ENCODE data around the gene STARD9.

DNA sequence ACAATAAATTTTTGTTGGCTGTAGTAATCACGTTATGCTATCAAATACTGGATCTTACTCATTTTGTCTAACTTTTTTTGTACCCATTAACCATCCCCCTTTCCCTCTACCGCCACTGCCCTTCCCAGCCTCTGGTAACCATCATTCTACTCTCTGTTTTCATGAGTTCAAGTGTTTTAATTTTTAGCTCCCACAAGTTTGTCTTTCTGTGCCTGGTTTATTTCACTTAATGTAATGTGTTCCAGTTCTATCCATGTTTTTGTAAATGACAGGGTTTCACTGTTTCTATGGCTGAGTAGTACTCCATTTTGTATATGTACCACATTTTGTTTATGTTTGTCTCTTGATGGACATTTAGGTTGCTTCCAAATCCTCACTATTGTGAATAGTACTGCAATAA lies 52.1 kb downstream of the STARD9 start:
- TF ChIP-seq POLR2A (IDR thresholded peaks at IDR 0.05) = no peak
- TF ChIP-seq, protein P1, sequence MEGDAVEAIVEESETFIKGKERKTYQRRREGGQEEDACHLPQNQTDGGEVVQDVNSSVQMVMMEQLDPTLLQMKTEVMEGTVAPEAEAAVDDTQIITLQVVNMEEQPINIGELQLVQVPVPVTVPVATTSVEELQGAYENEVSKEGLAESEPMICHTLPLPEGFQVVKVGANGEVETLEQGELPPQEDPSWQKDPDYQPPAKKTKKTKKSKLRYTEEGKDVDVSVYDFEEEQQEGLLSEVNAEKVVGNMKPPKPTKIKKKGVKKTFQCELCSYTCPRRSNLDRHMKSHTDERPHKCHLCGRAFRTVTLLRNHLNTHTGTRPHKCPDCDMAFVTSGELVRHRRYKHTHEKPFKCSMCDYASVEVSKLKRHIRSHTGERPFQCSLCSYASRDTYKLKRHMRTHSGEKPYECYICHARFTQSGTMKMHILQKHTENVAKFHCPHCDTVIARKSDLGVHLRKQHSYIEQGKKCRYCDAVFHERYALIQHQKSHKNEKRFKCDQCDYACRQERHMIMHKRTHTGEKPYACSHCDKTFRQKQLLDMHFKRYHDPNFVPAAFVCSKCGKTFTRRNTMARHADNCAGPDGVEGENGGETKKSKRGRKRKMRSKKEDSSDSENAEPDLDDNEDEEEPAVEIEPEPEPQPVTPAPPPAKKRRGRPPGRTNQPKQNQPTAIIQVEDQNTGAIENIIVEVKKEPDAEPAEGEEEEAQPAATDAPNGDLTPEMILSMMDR (IDR thresholded peaks at IDR 0.05 in 4 of 5, conservative IDR thresholded peaks at IDR 0.05 in 1 of 5) = no peak

All from gastrocnemius medialis (tissue), 4 donors.